ENCODE data around the gene RAB37. TPM values are rescaled to one million over a fixed set of nuclear protein-coding genes. Genes with fewer than 3 reads are reported as not detected.

RAB37 gene
- polyA plus RNA-seq, 1 donor from 2014 or later = not detected

GRCh38 chr17:74731347-74731605, 5.8 kb upstream of the RAB37 start:
- Histone ChIP-seq H3F3A (ENCODE audit: insufficient read depth, low read length, poor library complexity, severe bottlenecking) (no peaks in the 10 kb centered on the region), H3K4me2 (ENCODE audit: low read length) (no peak overlapping the region), H3K79me2 (replicated peaks; ENCODE audit: insufficient read depth, low read length) (no peaks in the 10 kb centered on the region), H3K27ac (ENCODE audit: low read length) (no peak overlapping the region), H2AFZ (ENCODE audit: low read depth, low read length) (no peak overlapping the region), H4K20me1 (ENCODE audit: insufficient read depth) (no peaks in the 10 kb centered on the region), H3K9me2 (ENCODE audit: insufficient read depth, low read length) (no peaks in the 10 kb centered on the region), H3K9me3 (ENCODE audit: low read length) (peaks cover 5% of the 10 kb centered on the region), H3K9ac (ENCODE audit: low read length) (no peak overlapping the region), H3K27me3 (ENCODE audit: insufficient read depth, low read depth, low read length) (peaks cover 30% of the 10 kb centered on the region), H3K4me3 (ENCODE audit: low read length) (no peak overlapping the region), H3K36me3 (ENCODE audit: insufficient read depth, low read length) (no peaks in the 10 kb centered on the region)
- TF ChIP-seq CTCF (IDR thresholded peaks at IDR 0.05; ENCODE audit: poor library complexity, severe bottlenecking) (no peak), EZH2 (IDR thresholded peaks at IDR 0.05; ENCODE audit: borderline replicate concordance, insufficient read depth, low read length, poor library complexity, severe bottlenecking) (no peak), SMC3 (conservative IDR thresholded peaks at IDR 0.05; ENCODE audit: poor library complexity) (no peak), EP300 (conservative IDR thresholded peaks at IDR 0.05; ENCODE audit: poor library complexity, severe bottlenecking) (no peak)

- H3K9ac ChIP-seq (ENCODE audit: low read length) = no peak overlapping the region
Measured at GRCh38 chr17:74732042-74732867, 4.8 kb upstream of the RAB37 start.

More at GRCh38 chr17:74732042-74732867, 4.8 kb upstream of the RAB37 start:
- Histone ChIP-seq H3K79me2 (replicated peaks; ENCODE audit: insufficient read depth, low read length) (no peaks in the 10 kb centered on the region), H3K27ac (ENCODE audit: low read length) (no peak overlapping the region), H3K4me2 (ENCODE audit: low read length) (no peak overlapping the region), H2AFZ (ENCODE audit: low read depth, low read length) (no peak overlapping the region), H3K4me3 (ENCODE audit: low read length) (no peak overlapping the region), H4K20me1 (ENCODE audit: insufficient read depth) (no peaks in the 10 kb centered on the region), H3F3A (ENCODE audit: insufficient read depth, low read length, poor library complexity, severe bottlenecking) (no peaks in the 10 kb centered on the region), H3K27me3 (ENCODE audit: insufficient read depth, low read depth, low read length) (peaks cover 40% of the 10 kb centered on the region), H3K9me3 (ENCODE audit: low read length) (peaks cover 5% of the 10 kb centered on the region), H3K9me2 (ENCODE audit: insufficient read depth, low read length) (no peaks in the 10 kb centered on the region), H3K36me3 (ENCODE audit: insufficient read depth, low read length) (no peaks in the 10 kb centered on the region)
- TF ChIP-seq REST (IDR thresholded peaks at IDR 0.05; ENCODE audit: borderline replicate concordance) = no peak
- no peak for TF ChIP-seq MXI1 (conservative IDR thresholded peaks at IDR 0.05; ENCODE audit: poor library complexity, severe bottlenecking)
- TF ChIP-seq CTCF (IDR thresholded peaks at IDR 0.05; ENCODE audit: poor library complexity, severe bottlenecking) = no peak
- no peak for TF ChIP-seq POLR2AphosphoS5 (IDR thresholded peaks at IDR 0.05)
- TF ChIP-seq EZH2 (IDR thresholded peaks at IDR 0.05; ENCODE audit: borderline replicate concordance, insufficient read depth, low read length, poor library complexity, severe bottlenecking) = no peak
- TF ChIP-seq TAF1 (IDR thresholded peaks at IDR 0.05; ENCODE audit: low read depth) = no peak
- TF ChIP-seq RAD21 (conservative IDR thresholded peaks at IDR 0.05) = no peak
- TF ChIP-seq EP300 (conservative IDR thresholded peaks at IDR 0.05; ENCODE audit: poor library complexity, severe bottlenecking) = no peak
- TF ChIP-seq SMC3 (conservative IDR thresholded peaks at IDR 0.05; ENCODE audit: poor library complexity) = no peak
